Hindlimb muscle (tissue), 1 donor: ENCODE results near the gene PGAM2. TPM values are rescaled to one million over a fixed set of nuclear protein-coding genes. Genes with fewer than 3 reads are reported as not detected.

ENCODE experiments used
- DNase-seq: peaks from one replicate; pipeline ENCODE4 v3.0.0-alpha.2; 2013
- polyA plus RNA-seq: library from polyadenylated mRNA; unstranded; fragments of 120-200 nt; gene quantifications from one replicate; pipeline ENCODE4 v1.2.1, GENCODE V29; 2013; ENCODE audit not compliant: insufficient read length

PGAM2 gene
- polyA plus RNA-seq, 1 donor: 319 TPM

DNA sequence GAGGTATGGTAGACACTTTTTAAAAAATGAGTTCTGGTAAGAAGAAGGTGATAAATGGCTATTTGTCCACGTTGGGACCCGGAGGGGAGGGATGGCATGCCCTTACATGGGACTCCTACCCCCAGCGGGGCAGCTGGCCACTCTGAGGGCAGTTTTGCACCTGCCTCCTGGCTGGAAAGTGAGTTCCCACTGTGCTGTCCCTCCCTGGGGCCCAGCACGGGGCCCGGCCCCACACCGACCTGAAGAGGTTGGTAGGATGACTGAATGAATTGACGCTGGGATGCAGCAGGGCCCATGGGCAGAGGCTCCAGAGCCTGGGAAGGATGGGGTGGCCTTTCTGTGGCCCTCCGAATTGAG, 38.2 kb upstream of the PGAM2 start:
- DNase-seq: no peak

DNA sequence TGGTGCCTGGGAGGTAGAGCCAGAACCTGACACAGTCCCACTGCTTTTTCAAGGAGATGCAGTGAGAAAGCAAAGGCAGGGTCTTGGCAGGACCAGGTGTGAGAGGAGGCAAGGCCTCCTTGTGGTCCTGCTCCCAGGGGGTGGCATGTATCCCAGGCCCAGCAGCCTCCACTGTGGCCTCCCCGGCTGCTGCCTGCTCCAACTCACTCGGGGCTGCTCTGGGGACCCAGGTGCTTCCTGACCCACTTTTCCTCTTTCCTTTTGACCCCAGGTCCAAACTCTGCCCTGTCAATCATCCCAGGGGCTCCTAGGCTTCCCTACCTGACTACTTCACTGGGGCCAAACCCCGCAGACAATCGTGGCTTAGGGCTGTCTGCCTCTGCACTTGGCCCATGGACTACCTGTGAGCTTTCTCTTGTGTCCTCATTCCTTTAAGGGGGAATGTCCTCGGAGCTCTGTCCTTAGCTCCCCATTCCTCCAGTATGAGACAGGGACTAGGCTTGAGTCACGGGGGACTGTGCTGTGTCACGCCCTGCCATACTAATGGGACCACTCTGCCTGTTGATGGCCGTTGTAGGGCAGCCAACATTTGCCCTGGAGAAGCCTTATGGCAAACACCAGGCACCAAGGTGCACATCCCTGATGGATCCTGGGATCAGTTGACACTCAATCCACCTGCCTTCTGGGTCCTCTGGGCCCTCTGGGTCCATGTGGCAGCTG, 37.6 kb upstream of the PGAM2 start:
- no peak for DNase-seq

DNA sequence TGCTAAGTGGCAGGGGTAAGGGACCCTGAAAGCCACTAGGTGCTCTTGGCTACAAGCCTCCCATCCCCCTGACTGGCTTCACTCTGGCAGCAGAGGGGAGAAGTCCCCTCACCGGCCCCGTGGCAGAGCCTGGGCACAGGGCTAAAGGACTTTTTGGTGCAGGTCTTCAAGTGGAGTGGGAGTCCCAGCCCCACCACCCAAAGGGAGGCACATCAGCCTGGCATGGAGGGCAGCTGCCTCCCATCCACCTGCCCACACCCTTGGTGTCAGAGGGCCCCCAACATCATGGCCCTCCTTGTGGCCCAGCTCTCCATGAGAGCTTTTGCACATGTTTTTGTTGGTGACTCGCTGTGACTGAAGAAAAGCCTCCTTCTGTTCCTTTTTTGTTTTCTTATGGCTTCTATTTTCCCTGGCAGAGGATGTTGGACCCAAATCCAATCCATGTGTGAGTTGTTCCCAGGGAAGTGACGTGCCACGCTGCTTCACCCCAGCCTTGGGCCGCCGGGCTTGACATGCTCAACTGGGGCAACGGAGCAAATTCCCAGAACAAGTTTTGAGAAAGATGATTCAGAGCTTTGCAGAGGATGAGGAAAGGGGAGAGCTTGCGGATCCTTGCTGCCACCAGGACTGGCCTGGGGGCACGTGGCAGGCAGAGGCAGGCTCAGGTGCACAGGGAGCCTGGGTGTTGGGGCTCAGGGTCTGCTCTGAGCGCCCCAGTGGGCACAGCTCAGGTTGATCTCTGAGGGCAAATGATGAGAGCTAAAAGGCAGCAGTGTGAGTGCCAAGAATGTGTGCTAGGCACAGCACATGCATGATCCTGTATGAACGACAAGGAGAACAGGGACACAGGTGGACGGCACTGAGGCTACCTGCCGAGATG, 36.8 kb upstream of the PGAM2 start:
- no peak for DNase-seq

DNA sequence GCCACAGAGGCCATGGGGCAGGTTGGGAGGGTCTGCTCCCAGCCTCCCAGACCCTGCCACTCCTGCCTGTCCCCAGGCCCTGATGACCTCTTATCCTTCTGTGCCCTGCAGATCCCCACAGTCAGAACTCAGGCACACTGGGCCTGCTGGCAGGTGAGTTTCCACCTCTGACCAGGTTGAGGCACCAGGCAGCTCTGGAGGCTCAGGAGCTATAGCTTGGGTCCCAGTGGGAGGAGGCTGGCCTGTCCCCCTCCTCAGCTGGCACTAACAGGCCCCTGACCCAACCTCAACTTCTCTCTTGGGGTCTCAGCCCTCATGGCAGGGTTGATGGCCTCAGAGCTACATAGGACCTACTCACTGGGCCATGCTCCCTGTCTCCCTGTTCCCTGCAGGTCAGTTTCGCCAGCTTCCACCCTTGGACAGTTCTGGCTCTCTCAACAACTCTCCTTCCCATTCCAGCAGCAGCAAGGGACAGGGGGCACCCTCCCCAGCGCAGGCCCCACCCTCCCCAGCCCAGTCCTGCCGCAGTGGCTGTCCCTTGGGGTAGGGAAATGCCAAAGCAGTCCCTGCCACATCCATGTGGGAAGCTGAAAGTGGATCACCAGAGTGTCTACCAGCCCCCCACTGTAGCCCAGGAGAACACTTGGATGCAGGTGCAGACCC, 36.1 kb upstream of the PGAM2 start:
- DNase-seq: no peak

DNA sequence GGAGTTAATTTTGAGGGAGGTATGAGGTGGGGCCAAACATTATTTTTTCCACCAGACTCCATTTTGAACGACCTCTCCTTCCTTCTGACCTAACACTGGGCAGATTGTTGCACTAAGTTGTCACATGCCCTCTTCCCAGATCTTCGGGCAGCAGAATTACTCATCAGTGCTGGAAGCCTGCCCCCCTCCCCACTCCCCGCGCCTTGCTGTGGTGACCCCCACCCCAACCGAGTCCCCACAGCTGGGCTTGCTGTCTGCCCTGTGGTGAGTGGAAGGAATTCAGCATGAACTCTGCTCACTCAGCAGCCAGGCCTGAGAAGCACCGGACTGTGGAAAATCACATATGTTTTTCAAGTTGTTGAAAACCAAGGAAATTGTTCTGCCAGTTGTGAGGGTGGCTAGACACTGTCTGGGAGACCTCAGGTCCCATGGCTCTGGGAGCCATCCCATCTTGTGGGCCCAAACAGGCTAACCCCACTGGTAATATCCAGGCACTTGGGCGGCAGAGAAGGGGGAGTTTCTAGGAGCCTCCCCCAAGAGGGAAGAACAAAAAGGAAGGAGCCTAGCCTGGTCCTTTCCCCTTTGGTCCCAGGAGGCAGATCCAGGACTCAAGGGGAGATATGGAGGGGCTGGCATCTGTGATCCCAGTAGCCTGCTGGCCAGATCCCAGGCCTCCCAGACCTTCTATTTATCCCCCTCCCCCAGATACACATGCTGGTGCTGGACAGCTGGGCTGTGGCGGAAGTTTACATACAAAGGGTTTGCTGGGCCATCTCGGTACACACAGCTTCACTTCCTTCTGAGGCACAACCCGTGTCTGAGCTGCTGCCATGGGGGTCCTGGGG, 35.3 kb upstream of the PGAM2 start:
- peak; percentile 68 for DNase-seq

DNA sequence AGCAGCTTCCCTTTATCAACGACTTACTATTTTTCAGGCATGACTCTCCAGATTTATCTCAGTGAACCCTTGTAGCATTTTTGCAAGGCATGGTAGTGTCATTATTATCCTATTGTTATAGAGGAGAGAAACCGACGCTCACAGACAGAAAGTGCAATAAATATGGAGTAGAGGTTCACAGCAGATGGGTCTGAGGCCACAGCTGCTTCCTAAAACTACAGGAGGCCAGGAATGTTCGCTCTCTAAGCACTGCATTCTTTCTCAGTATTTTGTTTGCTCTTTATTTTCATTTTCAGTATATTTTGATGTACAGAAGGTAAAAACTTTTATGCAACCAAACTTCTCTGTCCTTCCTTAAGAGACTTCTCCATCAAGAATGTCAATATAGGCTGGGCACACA, 34.3 kb upstream of the PGAM2 start:
- no peak for DNase-seq

DNA sequence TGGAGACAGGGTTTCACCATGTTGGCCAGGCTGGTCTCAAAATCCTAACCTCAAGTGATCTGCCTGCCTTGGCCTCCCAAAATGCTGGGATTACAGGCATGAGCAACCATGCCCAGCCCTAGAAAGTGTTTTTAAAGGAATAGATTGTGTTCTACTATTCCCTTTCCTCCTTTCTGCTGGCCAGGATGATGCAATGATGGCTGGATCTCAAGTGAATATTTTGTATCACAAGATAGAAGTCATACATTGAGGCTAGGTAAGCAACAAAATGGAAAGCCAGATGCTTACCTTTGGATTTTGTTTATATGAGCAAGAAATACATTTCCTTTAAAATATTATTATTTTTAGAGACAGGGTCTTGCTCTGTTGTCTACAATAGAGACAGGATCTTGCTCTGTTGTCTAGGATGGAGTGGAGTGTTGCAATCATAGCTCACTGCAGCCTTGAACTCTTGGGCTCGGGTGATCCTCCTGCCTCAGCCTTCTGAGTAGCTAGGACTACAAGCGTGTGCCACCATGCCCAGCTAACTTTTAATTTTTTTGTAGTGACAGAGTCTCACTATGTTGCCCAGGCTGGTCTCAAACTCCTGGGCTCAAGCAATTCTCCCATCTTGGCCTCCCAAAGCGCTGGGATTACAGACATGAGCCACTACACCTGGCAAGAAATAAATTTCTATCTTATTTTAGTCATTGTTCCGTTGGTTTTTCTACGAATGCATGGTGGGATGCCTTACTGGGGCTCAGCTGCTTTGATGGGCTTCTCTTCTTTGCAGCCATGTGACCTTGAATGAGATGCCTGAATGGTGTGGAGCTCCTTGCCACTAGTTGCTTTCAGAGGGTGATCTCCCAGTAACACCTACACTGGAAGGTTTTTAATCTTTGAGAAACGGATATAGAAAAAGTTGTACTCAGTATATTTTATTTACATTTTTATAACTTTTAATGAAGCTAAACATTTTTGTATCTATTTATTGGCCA, 33.0 kb upstream of the PGAM2 start:
- DNase-seq: no peak

DNA sequence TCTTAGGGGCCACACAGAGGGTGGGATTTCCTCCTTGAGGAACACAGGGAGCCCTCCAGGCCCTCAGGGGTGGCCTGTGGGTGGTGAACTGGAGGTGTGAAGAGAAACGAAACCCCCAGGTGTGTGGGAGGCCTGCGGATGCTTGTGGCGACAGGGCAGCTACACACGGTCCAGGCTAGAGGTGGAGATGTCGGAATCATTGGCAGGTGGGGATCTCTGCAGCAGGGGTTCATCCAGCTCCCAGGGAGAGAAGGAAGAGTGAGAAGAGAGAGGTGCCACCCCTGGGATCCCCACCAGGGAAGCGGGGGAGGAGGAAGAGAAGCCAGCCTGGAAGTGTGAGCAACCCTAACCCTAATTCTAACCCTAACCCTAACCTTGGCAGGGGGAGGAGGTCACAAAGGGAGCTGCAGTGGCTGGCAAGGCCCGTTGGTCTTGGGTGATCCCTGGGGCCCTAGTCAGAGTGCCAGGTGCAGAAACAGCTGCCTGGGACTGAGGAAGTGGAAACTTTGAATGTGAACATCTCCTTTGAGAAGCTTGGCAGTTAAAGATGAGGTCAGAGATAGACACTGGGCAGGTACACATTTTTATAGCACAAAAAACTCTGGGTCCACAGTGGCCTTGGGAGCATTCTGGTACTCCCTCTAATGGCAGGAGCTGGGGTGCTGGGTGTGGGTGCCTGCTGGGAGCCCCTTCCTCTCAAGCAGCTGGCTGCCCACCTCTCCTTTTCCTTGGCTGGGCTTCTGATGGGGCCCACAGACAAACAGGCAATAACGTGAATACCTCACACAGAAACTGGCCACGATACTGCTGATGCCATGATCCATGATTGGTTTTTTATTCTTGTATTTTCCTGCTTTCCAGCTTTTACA, 31.9 kb upstream of the PGAM2 start:
- DNase-seq: no peak

DNA sequence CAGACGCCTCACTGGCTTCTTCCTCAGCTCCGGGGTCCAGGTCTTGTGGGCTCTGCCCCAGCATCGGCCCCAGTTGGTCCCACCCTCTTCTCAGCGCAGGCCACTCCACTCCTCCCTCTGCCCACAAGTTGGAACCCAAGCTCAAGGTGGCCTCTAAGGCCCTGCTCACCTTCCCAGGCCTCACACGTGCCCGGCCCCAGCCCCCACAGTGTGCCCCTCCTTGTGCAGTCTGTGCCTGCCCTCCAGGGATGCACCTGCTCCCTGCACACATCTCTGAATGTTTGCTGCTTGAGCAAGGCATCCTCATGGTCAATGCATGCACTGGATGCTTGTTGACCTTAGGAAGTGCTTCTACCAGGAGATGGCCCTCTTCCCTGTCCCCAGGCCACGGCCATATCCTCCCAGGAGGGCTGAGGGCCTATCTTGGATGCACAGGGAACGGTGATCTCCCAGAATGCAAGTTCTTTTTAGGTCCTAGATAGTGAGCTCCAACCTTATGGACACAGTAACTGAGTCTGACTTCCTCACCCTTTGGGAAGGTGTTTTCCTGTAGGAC, 31.0 kb upstream of the PGAM2 start:
- no peak for DNase-seq

DNA sequence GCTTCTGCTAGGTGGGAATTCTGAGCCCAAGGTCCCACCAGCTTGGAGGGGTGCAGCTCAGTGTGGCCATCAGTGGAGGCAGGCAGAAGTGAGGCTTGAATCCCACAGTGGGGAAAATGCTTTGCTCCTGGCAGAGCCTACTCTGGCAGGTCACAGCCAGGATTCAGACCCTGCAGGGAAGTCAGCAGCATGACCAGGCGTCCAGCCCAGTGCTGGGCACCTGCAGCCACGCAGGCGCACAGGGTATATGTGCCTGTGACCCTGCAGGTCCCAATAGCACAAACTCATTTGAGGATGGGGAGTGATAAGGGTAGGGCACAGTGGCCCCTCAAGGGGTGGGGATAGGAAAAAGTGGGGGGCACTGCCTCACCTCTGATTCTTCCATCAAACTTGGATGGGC, 30.4 kb upstream of the PGAM2 start:
- DNase-seq: no peak

DNA sequence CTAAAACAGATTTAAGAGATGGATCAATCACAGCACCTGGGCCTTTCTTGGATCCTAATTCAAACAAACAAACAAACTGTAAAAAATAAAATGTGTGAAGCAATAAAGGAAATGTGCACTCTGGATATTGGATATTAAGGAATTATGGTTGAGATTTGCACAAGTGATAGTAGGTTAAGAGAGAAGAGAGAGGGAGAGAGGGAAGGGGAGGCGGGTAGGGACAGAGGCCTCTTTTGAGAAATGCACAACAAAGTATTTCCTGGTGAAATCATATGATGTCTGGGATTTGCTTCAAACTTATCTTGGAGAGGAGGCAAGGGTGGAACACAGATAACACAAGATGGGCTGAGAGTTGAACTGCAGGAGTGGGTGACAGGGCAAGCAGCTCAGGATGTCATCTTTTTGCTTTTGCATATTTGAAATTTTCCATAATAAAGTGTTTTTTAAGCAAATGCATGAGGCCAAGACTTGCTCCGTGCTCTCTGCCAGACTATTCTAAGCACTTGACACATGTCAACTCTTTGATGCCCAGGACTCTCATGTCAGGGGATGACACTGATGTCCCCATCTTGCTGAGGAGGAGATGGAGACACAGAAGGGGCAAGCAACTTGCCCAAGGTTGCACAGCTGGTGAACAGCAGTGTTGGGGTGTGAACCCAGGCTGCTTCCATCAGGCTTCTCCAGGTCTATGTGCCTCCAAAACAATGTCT, 29.7 kb upstream of the PGAM2 start:
- DNase-seq: no peak

DNA sequence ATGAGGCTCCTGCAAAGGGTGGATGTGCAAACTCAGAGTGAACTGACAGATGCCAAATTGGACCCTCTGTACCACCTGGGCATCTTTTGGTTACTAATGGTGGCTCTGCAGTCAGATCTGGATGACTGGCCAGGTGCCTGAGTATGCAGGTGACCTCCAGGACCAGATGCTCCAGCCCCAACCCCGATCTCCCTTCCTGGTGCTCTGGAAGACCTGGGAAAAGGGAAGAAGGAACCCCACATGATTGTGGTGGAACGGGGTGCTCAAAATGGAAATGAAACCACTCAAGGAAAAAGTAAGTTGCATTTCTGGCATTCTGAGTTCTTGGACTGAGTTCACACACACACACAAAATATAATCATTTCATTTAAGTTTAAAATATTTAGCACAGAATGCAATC, 29.0 kb upstream of the PGAM2 start:
- DNase-seq: no peak

DNA sequence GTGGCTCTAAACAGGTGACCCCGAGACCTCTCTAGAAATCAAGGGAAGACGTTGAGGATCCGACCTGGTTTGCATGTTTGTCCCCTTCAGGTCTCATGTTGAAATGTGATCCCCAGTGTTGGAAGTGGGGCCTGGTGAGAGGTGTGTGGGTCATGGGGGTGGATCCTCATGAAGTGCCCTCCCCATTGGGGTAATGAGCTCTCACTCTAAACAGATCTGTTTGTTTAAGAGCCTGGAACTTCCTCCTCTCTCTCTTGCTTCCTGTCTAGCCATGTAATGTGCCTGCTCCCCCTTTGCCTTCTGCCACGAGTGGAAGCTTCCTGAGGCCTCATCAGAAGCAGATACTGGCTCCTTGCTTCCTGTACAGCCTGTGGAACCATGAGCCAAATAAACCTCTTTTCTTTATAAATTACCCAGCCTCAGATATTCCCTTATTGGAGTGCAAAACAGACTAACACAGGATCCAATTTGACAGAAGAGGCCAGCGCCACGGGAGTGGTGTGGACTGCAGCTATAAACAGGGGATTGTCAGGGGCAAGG, 27.8 kb upstream of the PGAM2 start:
- no peak for DNase-seq

DNA sequence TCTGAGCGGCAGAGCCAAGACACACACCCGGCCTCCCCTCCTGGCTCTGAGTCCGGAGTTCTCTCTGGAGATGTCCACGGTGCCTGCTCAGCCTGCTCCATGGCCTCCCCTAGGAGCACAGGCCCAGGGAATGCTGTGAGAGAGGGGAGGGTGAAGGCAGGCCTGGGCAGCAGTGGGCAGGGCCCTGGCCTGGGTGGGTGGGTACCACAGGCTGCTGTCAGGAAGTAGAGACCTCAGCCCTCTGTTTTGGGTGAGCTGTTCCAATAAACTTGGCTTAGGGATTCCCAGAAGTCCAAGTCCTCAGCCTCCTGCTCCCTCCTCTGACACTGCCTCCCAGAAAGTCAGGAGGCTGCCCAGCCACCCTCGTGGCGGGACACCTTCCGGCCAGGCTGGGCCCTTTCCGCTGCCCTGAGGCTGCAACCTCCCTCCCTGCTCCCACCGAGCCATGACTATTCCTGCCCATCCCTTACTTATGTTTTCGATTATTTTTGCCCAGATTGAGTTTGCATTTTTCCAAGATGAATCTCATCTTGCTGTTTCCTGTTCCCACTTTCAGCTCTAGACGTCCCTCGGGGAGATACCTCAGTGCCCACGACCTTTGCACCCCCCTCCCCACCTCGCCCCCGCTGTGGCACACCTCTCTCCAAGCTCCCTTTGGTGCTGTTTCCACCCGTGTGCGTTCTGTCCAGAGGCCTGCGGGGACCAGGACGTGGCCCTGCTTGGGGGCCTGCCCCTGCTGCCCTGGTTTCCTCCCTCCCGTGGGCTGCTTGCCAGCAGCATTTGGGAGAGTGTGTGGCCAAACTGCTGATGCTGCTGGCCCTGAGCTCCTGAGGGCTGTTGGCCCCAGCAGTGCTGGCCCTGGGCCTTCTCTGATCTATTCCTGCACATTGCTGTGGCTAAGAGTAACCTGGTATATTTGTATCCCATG, 22.8 kb upstream of the PGAM2 start:
- DNase-seq: no peak

DNA sequence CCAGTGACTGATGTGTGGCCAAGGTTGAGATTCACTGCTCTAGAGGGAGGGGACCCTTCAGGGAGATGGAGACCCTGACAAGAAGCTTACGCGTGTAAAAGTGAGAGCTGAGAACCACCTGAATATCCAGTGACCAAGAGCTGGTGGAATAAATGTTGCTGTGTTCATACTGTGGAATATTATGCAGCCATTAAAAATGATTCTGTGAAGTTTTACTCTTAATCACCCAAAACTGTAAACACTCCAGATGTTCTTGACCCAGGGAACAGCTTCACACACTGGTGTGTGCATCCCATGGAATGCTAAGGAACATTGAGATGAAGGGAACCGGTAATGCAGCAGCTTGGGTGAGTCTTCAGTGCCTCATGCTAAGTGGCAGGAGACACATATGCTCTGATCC, 21.3 kb upstream of the PGAM2 start:
- DNase-seq: no peak

DNA sequence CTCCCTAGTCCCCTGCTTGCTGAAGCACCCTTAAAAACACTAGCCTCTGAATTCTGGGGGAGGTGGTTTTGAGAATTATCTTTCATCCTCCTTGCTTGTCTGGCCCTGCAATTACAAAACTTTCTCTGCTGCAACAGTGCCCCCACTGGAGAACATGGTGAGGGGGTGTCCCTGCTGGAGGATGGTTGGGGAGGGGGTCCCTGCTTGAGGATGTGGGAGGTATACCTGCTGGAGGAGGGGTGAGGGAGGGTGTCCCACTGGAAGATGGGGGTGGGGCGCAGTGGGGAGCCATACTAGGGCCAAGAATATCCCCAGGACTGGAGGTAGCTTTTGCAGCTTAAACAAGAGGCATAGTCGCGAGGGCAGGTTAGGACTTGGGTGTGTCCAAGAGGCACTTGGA, 20.2 kb upstream of the PGAM2 start:
- DNase-seq: no peak

DNA sequence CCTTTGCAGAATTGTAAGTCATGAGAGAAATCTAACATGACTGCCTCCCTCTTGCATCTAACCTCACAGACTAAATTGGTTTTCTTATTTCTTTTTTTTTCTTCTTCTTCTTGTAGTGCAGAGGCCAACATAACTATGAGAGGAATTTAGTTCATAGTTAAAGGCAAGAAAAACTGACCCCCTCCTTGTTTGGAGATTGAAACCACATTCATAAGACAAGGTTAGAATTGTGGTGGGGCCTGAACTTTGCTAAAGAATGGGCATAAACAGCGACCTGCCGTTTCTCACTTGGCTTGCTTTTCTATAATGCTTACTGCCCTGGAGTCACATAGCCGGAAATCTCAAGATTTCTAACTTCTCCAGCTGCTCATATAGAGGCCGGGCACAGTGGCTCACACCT, 19.3 kb upstream of the PGAM2 start:
- DNase-seq: no peak

DNA sequence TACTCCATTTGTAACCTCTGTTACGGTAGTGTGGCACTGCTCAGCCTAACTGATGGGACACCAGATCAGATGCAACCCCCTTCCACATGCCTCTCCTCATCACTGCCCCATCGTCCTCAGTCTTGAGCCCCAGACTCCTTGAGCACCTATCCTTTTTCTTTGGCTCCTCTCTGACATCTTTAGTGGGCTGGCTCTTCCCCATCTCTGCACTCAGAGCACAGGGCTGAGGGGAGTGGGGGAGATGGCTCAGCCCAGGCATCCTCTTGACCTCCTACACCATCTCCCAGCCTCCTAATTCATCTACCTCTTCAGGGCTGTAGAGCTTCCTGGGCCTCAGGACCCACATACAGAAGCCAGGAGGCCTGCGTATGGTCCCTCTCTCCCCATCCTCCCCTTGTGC, 18.4 kb upstream of the PGAM2 start:
- no peak for DNase-seq
